ENCODE results near the gene PSENEN. TPM values are rescaled to one million over a fixed set of nuclear protein-coding genes. Genes with fewer than 3 reads are reported as not detected.

PSENEN gene
- total and polyA plus RNA-seq, 2 experiments from 2014 or later, result 20.6 to 175 TPM

GRCh38 chr19:35776102-35776788 lies 30.8 kb downstream of the PSENEN start:
- no peaks in the 10 kb centered on the region for H3K36me3 Mint-ChIP-seq (ENCODE audit: low read depth)
- peaks cover 23% of the 10 kb centered on the region for H3K4me1 ChIP-seq (ENCODE audit: insufficient read depth)
- no peak overlapping the region for H3K27ac ChIP-seq (ENCODE audit: low read depth)
- peaks cover 23% of the 10 kb centered on the region for H3K27me3 Mint-ChIP-seq (ENCODE audit: insufficient read depth, low read depth, poor library complexity)
- H3K27me3 ChIP-seq (ENCODE audit: insufficient read depth), result peaks cover 16% of the 10 kb centered on the region
- H3F3A ChIP-seq (replicated peaks; ENCODE audit: low read depth), result peaks cover 7% of the 10 kb centered on the region; the same call in 1 of the 2 replicates
- no peaks in the 10 kb centered on the region; the same call in 2 of the 3 replicates for H3K9me3 Mint-ChIP-seq
- no peaks in the 10 kb centered on the region for H3K9me2 ChIP-seq (ENCODE audit: insufficient read depth)
- H3K4me3 ChIP-seq, result peak overlapping the region; percentile 65
- no peak for TF ChIP-seq NANOG (IDR thresholded peaks at IDR 0.05; ENCODE audit: borderline replicate concordance)
- TF ChIP-seq EZH2 (IDR thresholded peaks at IDR 0.05; ENCODE audit: low read depth, unreplicated experiment), result no peak
- TF ChIP-seq JUNB (IDR thresholded peaks at IDR 0.05; ENCODE audit: unreplicated experiment), result no peak
- no peak for TF ChIP-seq POLR2AphosphoS5 (IDR thresholded peaks at IDR 0.05; ENCODE audit: low read depth)
- TF ChIP-seq CTCF (conservative IDR thresholded peaks at IDR 0.05; ENCODE audit: low read depth in 2 of 2), result no peak
- no peak for TF ChIP-seq CREB1 (CRISPR knock-in tag; IDR thresholded peaks at IDR 0.05; ENCODE audit: low read depth)
- no peak for TF ChIP-seq ZNF114 (CRISPR knock-in tag; IDR thresholded peaks at IDR 0.05)
- TF ChIP-seq, protein P1, sequence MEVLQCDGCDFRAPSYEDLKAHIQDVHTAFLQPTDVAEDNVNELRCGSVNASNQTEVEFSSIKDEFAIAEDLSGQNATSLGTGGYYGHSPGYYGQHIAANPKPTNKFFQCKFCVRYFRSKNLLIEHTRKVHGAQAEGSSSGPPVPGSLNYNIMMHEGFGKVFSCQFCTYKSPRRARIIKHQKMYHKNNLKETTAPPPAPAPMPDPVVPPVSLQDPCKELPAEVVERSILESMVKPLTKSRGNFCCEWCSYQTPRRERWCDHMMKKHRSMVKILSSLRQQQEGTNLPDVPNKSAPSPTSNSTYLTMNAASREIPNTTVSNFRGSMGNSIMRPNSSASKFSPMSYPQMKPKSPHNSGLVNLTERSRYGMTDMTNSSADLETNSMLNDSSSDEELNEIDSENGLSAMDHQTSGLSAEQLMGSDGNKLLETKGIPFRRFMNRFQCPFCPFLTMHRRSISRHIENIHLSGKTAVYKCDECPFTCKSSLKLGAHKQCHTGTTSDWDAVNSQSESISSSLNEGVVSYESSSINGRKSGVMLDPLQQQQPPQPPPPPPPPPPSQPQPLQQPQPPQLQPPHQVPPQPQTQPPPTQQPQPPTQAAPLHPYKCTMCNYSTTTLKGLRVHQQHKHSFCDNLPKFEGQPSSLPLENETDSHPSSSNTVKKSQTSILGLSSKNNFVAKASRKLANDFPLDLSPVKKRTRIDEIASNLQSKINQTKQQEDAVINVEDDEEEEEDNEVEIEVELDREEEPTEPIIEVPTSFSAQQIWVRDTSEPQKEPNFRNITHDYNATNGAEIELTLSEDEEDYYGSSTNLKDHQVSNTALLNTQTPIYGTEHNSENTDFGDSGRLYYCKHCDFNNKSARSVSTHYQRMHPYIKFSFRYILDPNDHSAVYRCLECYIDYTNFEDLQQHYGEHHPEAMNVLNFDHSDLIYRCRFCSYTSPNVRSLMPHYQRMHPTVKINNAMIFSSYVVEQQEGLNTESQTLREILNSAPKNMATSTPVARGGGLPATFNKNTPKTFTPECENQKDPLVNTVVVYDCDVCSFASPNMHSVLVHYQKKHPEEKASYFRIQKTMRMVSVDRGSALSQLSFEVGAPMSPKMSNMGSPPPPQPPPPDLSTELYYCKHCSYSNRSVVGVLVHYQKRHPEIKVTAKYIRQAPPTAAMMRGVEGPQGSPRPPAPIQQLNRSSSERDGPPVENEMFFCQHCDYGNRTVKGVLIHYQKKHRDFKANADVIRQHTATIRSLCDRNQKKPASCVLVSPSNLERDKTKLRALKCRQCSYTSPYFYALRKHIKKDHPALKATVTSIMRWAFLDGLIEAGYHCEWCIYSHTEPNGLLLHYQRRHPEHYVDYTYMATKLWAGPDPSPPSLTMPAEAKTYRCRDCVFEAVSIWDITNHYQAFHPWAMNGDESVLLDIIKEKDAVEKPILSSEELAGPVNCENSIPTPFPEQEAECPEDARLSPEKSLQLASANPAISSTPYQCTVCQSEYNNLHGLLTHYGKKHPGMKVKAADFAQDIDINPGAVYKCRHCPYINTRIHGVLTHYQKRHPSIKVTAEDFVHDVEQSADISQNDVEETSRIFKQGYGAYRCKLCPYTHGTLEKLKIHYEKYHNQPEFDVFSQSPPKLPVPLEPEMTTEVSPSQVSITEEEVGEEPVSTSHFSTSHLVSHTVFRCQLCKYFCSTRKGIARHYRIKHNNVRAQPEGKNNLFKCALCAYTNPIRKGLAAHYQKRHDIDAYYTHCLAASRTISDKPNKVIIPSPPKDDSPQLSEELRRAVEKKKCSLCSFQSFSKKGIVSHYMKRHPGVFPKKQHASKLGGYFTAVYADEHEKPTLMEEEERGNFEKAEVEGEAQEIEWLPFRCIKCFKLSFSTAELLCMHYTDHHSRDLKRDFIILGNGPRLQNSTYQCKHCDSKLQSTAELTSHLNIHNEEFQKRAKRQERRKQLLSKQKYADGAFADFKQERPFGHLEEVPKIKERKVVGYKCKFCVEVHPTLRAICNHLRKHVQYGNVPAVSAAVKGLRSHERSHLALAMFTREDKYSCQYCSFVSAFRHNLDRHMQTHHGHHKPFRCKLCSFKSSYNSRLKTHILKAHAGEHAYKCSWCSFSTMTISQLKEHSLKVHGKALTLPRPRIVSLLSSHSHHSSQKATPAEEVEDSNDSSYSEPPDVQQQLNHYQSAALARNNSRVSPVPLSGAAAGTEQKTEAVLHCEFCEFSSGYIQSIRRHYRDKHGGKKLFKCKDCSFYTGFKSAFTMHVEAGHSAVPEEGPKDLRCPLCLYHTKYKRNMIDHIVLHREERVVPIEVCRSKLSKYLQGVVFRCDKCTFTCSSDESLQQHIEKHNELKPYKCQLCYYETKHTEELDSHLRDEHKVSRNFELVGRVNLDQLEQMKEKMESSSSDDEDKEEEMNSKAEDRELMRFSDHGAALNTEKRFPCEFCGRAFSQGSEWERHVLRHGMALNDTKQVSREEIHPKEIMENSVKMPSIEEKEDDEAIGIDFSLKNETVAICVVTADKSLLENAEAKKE (CRISPR knock-in tag; IDR thresholded peaks at IDR 0.05), result no peak
- TF ChIP-seq, protein P2, sequence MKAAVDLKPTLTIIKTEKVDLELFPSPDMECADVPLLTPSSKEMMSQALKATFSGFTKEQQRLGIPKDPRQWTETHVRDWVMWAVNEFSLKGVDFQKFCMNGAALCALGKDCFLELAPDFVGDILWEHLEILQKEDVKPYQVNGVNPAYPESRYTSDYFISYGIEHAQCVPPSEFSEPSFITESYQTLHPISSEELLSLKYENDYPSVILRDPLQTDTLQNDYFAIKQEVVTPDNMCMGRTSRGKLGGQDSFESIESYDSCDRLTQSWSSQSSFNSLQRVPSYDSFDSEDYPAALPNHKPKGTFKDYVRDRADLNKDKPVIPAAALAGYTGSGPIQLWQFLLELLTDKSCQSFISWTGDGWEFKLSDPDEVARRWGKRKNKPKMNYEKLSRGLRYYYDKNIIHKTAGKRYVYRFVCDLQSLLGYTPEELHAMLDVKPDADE (IDR thresholded peaks at IDR 0.05), result no peak
- TF ChIP-seq STAT1 (IDR thresholded peaks at IDR 0.05; ENCODE audit: unreplicated experiment), result no peak
- TF ChIP-seq ZNF331 (CRISPR knock-in tag; IDR thresholded peaks at IDR 0.05; ENCODE audit: low read depth), result no peak
- no peak for TF ChIP-seq EZH2phosphoT487 (IDR thresholded peaks at IDR 0.05; ENCODE audit: unreplicated experiment)
- no peak for TF ChIP-seq REST (IDR thresholded peaks at IDR 0.05; ENCODE audit: unreplicated experiment)
- no peaks in the 10 kb centered on the region for H3K36me3 ChIP-seq (ENCODE audit: insufficient read depth)
- ATAC-seq (peak; percentile 3; the same call in 1 of the 3 replicates), DNase-seq (ENCODE audit: low spot score) (peak; percentile 62)
- no peak overlapping the region; the same call in 1 of the 2 replicates for H2AFZ ChIP-seq
- H4K20me1 ChIP-seq (replicated peaks; ENCODE audit: insufficient read depth), result no peaks in the 10 kb centered on the region
- H3K4me1 Mint-ChIP-seq, result peaks cover 34% of the 10 kb centered on the region
- peak overlapping the region; percentile 89 for H3K4me2 ChIP-seq
- H3K27ac Mint-ChIP-seq, result no peak overlapping the region; the same call in 1 of the 2 replicates
- no peaks in the 10 kb centered on the region for H3K79me2 ChIP-seq (replicated peaks; ENCODE audit: insufficient read depth)
- H3K4me3 Mint-ChIP-seq, result peak overlapping the region; percentile 76

Measured in GM23338 (cell line).